Inferior parietal cortex (tissue), 1 donor: Measurements from ENCODE around the gene RAET1L.
"Not testable (repeated sequence)": the region's sequence is repeated elsewhere in the genome, so short reads cannot be mapped to it uniquely, and the experiment has no call there.

Experiments
- DNase-seq: peaks from one replicate; pipeline ENCODE4 v3.0.0-alpha.2; 2016; ENCODE audit errors: extremely low spot score

Gene RAET1L

GRCh38 chr6:150044621-150045145, 19.4 kb upstream of the RAET1L start:
- DNase-seq = no peak

DNA sequence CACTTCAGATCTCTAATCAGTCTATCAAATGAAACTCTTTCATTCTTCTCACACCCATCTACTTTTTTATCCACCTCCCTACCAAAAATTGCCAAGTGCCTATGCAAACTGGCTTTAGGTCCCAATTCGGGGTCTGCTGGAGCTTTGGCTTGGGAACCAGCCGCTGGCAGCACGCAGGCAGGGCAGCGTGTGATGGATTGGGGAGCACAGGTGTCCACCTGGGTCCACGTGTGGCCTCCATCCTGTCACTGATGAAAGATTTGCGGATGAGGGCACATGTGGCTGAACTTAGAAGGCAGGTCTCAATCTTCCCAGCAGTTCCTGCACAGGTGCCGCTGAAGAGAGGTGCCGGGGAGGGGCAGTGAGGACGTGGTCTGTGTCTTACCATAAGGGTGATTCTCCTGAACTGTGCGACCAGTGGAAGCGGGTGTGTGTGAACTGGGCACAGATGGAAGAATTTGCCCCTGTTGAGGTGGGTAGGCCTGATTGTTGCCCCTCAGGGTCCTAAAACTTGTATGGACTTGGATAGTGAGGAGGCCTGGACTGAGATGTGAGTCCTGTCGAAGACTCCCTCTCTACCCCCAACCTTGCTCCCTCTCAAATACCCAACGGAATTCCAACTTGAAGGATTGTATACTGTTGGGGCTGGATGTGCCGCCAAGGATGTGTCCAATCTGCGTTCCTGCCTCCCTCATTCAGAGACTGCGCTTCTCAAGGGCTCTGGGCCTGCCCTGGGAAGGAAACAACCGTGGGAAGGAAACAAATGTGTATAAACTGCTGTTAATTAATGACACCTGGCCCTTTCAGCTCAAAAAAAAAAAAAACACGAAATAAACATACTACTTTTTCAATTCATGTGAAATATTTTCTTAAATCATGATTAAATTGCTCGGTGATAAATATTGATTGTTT, 18.4 kb upstream of the RAET1L start:
- no peak for DNase-seq

- DNase-seq = no peak
These were observed 17.8 kb upstream of the RAET1L start for GRCh38 chr6:150043096-150043495.

- no peak for DNase-seq
These were observed 13.1 kb upstream of the RAET1L start for GRCh38 chr6:150038202-150039062.

- no peak for DNase-seq
These were observed 12.3 kb upstream of the RAET1L start for GRCh38 chr6:150037526-150038201.

DNA sequence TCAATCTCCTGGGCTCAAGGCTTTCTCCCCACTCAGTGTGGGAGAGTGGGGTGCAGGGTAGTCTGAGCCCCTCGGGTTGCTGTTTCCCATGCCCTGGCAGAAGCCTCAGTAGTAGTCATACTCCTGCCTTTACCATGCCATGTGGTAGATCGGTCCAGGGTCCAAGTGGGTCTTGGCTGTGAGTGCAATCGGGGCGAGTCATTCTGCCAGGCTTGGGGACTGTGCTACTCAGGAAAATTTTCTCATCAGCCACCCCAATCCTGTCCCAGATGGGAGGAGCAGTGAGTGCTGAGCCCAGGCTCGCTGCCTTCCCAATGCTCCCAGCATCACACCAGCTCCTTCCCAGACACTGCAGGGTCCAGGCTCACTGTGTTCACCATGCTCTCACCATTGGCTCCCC, 10.7 kb upstream of the RAET1L start:
- no peak for DNase-seq

- no peak for DNase-seq
These were observed 8.0 kb upstream of the RAET1L start for GRCh38 chr6:150033207-150033771.

- DNase-seq = no peak
These were observed 7.3 kb upstream of the RAET1L start for GRCh38 chr6:150032598-150032997.

- no peak for DNase-seq
These were observed 5.3 kb upstream of the RAET1L start for GRCh38 chr6:150030611-150031010.

DNA sequence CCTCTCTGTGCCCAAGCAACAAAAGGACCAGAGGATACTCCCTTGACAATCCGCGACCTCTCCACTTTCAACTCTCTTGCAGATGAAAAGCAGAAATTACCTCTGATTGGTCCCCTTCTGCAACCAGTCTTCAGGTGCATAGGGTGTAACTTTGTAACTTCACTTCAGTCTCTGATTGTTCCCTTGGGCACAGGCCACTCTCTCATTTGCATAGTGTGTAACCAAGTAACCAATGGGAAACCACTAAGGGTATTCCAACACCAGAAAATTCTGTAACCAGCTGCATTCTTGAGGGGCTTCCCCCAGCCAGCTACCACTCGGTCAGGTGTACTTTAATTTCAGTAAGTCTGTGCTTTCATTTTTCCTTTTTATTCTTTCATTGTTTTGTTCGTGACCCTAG, 4.4 kb upstream of the RAET1L start:
- no peak for DNase-seq

DNA sequence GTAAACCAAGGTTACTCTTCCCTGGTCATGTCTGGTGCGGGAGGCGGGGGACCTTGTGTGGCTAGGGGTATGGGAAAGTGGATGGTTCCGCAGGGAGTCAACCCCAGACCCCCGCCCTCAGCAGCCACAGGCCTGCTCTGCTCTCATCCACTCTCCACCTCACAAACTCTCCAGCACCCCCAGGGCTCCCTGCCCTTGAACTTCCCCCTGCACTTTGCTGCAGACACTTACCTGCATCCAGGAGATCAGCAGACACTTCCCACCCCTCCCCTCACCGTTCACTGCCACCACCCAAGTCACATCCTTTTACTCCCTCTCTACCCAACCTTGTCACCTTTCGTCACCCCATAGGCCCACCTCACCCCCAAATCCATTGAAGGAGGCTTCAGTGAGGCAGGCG, 3.9 kb upstream of the RAET1L start:
- no peak for DNase-seq

- no peak for DNase-seq
These were observed 3.5 kb upstream of the RAET1L start for GRCh38 chr6:150028799-150029198.

GRCh38 chr6:150027806-150028565, 2.7 kb upstream of the RAET1L start:
- no peak for DNase-seq

GRCh38 chr6:150026976-150027805, 1.9 kb upstream of the RAET1L start:
- no peak for DNase-seq

- no peak for DNase-seq
These were observed 631 bp downstream of the RAET1L start for GRCh38 chr6:150024646-150025155.

GRCh38 chr6:150024021-150024420, 1.3 kb downstream of the RAET1L start:
- DNase-seq = not testable (repeated sequence)

GRCh38 chr6:150021870-150022269, 3.5 kb downstream of the RAET1L start:
- not testable (repeated sequence) for DNase-seq

- no peak for DNase-seq
These were observed 6.3 kb downstream of the RAET1L start for GRCh38 chr6:150018846-150019580.

- not testable (repeated sequence) for DNase-seq
These were observed 8.2 kb downstream of the RAET1L start for GRCh38 chr6:150017186-150017521.
